Measurements from ENCODE around the gene SGSH.

DNA sequence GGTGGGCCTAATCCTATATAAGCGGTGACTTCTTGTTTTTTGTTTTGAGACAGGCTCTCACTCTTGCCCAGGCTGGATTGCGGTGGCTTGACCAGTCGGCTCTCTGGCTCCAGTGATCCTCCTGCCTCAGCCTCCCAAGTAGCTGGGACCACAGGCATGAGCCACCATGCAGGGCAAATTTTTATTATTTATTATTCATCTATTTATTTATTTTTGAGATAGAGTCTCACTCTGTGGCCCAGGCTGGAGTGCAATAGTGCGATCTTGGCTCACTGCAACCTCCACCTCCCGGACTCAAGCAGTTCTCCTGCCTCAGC is 35.9 kb upstream of the SGSH start:
- TF ChIP-seq, protein P1, sequence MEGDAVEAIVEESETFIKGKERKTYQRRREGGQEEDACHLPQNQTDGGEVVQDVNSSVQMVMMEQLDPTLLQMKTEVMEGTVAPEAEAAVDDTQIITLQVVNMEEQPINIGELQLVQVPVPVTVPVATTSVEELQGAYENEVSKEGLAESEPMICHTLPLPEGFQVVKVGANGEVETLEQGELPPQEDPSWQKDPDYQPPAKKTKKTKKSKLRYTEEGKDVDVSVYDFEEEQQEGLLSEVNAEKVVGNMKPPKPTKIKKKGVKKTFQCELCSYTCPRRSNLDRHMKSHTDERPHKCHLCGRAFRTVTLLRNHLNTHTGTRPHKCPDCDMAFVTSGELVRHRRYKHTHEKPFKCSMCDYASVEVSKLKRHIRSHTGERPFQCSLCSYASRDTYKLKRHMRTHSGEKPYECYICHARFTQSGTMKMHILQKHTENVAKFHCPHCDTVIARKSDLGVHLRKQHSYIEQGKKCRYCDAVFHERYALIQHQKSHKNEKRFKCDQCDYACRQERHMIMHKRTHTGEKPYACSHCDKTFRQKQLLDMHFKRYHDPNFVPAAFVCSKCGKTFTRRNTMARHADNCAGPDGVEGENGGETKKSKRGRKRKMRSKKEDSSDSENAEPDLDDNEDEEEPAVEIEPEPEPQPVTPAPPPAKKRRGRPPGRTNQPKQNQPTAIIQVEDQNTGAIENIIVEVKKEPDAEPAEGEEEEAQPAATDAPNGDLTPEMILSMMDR (IDR thresholded peaks at IDR 0.05) = no peak
- TF ChIP-seq POLR2A (IDR thresholded peaks at IDR 0.05) = no peak

Measured in sigmoid colon (tissue), 3 donors.